GM19023 (cell line): ENCODE measurements around the gene TENM4.

ENCODE experiments used
- ATAC-seq: cut with Tn5 transposase; IDR thresholded peaks from one replicate; pipeline ENCODE4 v1.9.1; 2021; ENCODE audit warnings: mild to moderate bottlenecking, moderate library complexity; ENCODE audit not compliant: unreplicated experiment

Gene TENM4

GRCh38 chr11:78876676-78877075, 564.2 kb downstream of the TENM4 start:
- no peak for ATAC-seq

- no peak for ATAC-seq
Observed at GRCh38 chr11:78870655-78871054, 570.2 kb downstream of the TENM4 start.

GRCh38 chr11:78869293-78869692, 571.5 kb downstream of the TENM4 start:
- ATAC-seq, result no peak

DNA sequence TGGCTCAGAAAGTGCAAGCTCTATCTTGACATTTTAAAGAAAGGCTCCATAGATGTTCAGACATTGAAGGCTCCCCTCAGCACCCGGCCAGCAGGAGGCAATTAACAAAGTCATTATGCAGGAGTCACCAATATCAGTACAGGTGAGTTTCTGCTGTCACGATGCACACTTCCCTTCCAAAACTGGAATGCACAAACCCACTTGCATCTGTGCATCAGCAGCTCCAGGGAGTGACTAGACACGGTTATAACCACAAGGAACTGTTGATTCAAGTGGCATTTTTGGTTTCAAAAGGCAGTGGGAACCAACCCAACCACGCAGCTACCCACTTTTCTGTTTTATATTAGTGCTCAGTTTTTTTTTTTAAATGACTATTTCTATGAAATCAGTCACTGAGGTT, 572.3 kb downstream of the TENM4 start:
- no peak for ATAC-seq

DNA sequence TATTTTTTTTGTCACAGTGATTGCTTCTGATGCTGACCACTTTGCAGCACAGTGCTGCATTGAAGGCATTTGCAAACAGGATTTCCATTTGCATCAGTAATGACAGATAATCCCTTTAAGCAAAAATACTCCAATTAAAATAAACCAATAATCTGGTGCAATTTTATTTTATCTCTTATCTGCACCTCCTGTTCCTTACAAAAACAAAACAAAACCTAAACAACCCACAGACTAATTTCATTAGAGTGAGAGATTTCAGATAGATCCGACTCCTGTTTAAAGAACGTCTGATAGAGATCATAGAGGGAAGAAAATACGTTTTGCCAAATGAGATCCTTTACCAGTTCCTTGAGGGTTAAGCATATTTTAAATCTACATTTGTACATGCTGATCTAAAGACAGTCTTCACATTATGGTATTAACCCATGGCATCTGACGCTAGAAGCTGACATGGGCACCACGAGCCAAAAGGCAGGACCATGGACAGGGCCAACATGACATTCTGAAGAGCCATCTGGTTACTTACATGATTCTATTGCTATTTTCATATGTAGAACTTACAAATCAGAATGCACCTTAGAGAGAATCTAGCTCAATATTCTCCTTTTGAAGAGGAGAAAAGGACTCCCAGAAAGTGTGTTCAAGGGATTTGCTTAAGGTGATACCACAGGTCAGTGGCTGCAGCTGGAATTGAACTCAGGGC, 580.0 kb downstream of the TENM4 start:
- ATAC-seq, result no peak

GRCh38 chr11:78857688-78858087, 583.1 kb downstream of the TENM4 start:
- ATAC-seq, result no peak

- ATAC-seq, result no peak
Observed at GRCh38 chr11:78856211-78856610, 584.6 kb downstream of the TENM4 start.

DNA sequence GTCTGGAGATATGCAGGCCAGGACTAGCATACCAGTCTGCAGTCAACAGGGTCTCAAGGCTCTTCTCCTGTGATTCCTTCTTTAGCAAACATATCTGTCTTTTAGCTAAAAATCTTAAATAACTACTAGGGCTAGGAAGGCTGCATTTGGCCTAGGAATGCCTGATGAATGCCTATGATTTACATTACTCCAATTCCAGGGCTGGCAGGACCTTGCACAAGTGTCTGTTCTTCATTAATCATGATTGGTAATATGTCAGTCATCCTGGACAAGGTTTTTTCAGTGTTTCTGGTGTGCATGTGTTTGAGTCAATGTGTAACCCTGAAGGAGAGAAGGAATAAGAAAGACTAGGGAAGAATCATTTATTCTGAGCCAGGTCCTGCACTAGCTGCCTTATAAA, 585.7 kb downstream of the TENM4 start:
- no peak for ATAC-seq

DNA sequence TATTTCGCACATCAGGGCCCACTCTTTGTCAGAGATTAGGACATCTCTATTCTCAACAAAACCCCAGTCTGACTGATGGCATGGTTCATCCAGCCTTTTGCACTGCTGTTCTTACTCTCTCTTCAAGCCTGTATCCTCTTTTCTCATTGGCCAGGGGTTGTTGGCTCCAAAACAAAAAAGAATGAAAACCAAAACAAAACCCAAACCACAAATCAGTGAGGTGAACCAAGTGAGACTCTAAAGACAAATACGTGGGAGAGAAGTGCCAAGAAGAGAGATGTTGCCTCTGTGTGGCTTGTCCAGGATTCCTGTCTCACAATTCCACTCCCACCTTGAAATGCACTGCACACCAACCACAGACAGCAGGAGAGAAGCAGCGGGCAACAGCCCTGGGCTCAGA, 587.3 kb downstream of the TENM4 start:
- ATAC-seq, result no peak

DNA sequence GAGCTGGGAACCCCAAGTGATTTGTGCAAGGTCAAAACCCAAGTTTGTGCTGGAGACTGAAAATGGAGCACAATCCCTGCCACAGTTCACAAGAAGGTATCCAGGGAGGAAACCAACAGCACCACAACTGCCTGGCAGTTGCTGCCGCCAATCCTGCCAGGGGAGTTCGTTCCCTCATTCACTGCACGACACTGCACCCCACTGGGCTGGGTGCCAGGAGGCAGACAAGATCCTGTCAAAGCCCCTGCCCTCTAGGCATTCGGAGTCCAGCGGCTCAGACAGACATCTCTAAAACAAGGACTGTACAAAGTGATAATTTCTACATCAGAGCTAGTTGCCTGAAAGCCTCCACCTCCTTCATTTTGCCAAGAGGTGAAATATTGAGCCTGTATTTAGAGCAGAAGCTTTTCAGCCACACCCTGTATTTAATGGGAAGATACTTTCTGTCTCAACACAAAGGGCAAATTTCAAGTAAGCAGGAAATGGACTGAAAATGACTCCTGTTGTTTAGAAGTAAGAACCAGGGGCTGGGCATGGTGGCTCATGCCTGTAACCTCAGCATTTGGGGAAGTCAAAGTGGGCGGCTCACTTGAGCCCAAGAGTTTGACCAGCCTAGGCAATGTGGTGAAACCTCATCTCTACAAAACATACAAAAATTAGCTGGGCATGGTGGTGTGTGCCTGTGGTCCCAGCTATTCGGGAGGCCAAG, 588.8 kb downstream of the TENM4 start:
- no peak for ATAC-seq

DNA sequence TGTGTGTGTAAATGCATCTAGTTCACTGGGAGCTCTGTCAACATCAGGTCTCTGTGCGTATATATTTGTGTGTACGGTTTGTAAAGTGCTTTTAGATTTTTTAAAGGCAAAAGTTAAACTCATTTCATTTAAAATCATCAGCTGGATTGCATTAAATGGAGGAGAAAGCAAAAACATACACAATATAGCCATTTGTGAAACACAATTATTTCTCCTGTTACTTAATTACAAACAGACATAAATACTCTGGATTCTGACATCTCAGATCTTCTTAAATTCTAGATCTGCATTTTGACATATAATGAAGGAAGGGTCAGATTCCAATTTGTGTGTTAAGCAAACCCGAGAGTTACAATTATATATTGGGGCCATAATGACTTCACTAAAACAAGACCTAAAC, 590.8 kb downstream of the TENM4 start:
- no peak for ATAC-seq

- no peak for ATAC-seq
Observed at GRCh38 chr11:78846269-78846668, 594.6 kb downstream of the TENM4 start.

DNA sequence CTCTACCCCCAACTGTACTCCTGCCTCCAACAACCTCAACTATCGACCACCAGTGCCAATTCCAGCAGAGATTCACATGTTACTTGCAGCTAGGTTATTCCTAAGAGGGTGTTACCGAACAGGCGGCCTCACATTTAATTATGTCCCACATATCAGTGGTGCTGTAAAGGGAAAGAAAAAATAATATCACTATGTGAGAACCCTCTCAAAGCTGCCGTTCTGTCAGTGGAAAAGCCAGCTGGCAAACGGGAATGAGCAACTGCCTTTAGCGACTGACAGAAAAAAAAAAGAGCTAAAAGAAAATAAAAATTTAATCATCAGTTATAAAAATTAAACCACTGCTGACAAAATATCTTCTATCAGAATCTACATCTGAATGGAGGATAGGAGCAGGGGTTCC, 595.3 kb downstream of the TENM4 start:
- ATAC-seq, result no peak

- no peak for ATAC-seq
Observed at GRCh38 chr11:78841456-78842060, 599.3 kb downstream of the TENM4 start.

GRCh38 chr11:78840623-78841022, 600.2 kb downstream of the TENM4 start:
- no peak for ATAC-seq

- no peak for ATAC-seq
Observed at GRCh38 chr11:78840200-78840599, 600.6 kb downstream of the TENM4 start.

- ATAC-seq, result no peak
Observed at GRCh38 chr11:78838417-78838816, 602.4 kb downstream of the TENM4 start.

DNA sequence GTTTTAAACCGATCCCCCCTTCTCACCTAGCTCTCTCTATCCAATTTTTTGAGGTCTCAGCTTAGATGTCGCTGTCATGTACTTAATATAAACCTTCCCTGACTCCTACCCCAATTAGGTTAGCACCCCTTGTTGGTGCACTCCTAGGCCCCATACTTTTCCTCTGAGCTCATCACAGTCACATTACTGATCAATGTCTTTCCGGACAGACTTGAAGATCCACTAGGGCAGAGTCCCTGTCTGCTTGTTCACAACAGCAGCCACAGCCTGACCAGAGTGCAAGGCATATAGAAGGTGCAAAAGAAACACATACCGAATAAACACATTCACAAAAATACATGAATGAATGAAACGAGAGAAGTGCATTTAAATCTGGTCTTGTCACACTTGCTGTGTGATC, 605.2 kb downstream of the TENM4 start:
- no peak for ATAC-seq

DNA sequence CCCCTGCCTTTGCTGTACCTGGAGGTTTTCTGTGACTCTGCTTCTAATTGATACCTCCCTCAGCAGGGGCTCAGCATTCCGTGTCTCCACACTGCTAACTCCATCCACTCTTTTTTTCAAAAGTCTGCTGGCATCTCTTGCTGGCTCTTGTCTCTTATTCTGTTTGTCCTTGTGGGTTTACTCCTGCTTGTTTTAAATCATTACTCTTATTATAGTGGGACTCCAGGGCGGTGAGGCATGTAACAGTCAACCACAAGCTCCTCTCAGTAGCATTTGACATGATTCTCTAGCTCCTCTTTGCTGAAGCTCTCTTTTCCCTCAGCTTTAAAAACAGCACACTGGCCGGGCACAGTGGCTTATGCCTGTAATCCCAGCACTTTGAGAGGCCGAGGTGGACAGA, 605.9 kb downstream of the TENM4 start:
- no peak for ATAC-seq

DNA sequence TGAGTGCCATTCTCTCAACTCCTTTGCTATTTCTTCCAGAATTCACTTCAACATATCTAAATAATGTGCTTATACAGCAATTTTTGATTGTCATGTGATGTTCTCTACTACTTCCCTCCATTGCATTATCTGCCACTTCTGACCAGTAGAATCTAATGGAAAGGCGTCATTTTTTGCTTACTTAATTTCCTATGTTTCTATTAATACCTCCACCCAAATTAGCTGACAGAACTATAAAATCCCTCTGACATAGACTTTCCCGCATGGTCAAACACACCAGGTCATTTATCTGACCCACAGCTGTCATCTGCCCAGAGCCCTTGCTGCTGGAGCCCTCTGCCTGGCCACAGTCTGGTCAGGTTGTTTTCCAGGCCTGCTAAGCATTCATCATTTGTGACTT, 607.6 kb downstream of the TENM4 start:
- no peak for ATAC-seq

DNA sequence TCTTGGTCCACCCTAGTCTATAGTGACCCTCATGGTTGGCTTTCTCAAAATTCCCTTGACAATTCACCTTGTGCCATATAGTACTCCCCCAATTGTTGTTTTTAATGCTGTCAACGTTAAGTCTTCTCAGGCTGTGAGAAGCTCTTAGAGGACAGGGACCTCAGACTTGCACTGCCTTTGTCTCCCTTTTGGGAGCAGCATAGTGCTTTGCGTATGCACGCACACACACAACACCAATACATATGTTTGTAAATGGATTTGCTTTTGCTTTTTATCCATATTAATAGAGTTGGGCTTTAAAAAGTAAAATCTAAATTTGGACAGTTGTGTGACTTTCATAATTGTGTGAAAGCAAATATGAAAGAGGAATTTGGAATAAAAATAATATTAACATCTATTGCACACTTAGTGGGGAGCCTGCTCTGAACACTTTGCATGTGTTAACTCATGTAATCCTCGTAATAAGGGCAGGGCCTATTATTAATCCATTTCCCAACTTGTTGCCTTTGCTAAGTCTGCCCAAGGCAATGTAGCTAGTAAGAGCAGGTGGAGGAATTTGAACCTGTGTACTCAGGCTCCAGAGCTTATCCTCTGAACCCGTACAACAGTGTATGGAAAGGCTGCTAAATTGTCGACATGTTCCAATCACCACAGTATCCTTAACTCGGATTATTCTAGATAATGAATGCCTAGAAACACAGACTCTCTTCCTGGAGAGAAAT, 608.4 kb downstream of the TENM4 start:
- ATAC-seq, result no peak

GRCh38 chr11:78831571-78831970, 609.3 kb downstream of the TENM4 start:
- ATAC-seq, result no peak
